ENCODE data around the gene SAE1.

SAE1 gene

DNA sequence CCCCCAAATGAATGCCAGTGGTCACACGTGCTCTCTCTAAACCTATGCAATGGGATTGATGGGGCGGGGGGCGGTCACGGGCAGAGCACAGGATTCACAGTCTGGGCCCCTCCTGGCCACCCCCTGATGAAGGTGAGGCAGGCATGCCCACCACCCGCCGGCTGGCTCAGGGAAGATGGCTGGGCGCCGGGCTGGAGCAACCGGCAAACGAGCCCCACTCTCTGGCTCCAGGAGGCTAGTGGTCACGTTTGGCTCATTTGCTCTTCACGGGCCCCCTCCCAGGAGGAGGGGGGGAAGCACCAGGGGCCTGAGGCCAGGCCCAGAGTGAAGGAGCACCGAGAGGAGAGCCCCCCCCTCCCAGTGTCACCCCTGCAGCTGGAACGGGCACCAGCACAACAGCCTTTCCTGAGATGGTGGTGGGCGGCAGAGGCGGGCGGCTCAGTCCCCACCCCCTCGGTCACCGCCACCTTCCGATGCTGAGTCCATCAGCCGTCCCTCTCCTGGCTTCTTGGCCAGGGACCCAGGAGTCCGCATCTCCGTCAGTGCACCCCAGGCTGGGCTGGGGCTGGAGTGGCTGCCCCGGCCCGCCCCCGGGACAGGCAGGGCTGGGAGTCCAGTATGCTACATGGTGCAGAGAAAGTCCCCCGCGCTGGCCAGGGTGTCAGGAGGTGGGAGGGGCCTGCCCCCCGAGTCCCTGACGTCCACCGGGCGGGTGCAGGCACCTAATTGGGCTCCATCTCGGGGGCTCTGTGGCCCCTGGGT, 90.6 kb downstream of the SAE1 start:
- no peak for DNase-seq (ENCODE audit: low read depth)

DNA sequence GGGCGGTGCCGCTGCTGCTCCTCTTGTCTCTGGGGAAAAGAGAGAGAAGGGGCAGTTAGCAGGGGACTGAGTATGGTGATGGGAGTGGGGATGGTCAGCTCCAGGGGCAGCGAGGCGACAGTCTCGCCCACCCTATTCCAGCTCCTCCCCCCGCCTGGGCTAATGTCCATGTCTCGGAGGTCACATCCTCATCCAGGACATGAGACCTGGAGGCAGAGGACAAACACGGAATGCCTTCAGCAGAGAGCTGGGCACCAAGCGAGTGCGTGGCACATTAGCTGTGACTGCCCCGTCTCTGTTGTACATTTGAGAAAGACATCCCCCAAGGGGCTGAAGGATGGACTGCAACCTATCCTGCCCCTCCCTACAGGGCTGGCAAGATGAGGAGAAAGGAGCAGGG, 91.3 kb downstream of the SAE1 start:
- no peak for DNase-seq (ENCODE audit: low read depth)

DNA sequence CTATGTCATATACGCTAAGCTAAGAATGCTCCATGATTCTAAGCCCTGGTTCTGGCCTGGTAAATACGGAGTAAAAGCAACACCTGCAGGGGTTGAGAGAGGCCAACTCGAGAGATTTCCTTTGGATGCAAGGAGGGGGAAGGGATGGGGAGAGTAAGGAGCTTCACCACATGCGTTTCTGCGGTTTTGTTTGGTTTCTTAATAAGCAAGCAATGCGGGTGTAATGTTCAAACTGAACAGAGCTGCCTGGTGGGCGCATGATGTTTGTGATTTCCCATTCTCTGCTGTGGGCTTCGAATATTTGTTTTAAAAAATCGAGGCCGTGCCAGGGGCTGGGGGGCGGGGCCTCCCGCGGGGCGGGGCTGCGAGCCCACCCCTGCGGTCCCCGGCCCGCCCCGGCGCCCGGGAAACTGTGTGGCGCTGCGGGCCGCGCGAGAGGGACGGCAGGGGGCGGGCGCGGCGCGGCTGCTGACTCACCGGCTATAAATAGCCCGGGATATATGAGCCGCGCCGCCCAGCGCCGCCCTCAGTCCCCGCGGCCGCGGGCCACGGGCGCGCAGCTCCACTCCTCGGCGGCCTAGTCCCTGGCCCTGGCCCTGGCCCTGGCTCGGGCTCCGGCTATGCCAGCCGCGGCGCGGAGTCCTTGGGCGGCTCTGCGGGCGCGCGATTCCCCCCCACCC, 95.3 kb downstream of the SAE1 start:
- DNase-seq (ENCODE audit: low read depth) = peak; percentile 82

DNA sequence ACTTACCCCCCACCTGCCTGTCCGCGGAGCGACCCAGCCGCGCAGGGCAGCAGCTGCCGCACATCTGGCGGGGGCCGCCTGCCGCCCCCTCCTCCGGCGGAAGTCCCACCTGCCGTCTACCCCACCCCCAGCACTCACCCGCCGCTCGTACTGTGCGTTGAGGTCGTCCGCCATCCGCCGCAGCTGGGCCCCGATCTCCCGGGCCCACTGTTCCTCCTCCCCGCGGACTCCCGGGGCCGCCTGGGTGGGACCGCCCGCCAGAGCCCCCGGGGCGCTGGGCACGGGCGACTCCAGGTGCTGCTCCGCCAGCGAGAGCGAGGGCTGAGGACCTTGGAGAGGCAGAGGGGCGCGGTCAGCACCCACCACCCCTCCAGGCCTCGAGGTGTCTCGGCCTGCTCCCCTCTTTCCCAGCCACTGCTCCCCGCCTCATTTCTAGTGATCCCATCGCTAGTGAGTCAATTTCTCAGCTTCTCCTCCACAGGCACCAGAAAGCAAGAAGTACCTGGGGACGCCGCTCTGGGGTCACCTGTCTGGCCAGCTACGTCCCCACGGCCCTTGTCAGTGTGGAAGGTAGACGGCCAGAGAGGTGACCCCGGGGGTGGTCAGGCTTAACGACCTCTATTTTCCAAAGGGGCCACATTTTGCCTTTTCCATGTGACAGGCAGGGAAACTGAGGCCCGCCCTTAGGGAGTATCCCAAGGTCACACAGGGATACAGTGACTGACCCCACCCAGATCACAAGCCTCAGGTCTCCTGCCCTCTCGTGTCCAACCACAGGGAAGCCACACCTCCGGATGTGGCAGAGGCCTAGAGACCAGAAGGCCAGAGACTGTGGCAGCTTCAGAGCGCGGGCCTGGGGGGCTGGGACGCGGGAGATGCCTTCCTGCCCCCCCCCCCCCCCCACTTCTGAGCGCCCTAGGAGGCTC, 96.1 kb downstream of the SAE1 start:
- no peak for DNase-seq (ENCODE audit: low read depth)

DNA sequence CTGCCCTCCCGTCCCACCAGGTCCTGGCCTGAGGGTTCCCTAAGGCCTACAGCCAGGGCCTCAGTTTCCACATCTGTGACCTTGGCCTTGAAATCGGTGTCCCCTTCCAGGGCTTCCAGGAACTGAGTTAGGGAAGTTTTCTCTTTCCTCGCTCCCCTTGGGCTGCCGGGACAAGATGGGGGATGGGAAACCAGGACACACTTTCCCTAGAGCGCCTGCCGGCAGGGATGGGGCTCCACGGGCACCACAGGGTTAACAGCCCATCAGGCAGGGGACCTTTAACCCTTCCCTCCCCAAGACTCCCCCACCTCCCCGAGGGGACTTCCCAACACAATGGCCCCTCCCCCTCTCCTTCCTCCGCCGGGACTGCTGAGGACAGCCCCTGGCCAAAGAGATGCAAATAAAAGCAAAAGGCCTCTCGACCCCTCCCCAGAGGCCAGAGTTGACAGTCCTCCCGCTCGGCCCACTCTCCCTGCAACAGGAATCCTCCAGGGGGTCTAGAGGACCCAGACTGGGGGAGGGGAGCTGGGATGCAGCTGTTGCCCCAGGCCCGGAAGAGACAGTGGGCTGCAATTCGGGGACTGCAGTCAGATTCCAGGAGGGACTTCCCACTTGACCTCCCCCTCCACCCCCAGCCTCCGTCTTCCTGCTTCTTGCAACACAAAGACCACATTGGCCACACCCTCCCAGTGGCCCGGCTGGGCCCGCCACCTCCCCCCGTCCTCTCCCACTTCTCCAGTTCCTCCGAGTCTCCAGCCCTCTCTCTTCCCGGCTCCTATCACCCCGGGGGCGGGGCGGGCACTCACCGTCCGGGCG, 96.9 kb downstream of the SAE1 start:
- no peak for DNase-seq (ENCODE audit: low read depth)

DNA sequence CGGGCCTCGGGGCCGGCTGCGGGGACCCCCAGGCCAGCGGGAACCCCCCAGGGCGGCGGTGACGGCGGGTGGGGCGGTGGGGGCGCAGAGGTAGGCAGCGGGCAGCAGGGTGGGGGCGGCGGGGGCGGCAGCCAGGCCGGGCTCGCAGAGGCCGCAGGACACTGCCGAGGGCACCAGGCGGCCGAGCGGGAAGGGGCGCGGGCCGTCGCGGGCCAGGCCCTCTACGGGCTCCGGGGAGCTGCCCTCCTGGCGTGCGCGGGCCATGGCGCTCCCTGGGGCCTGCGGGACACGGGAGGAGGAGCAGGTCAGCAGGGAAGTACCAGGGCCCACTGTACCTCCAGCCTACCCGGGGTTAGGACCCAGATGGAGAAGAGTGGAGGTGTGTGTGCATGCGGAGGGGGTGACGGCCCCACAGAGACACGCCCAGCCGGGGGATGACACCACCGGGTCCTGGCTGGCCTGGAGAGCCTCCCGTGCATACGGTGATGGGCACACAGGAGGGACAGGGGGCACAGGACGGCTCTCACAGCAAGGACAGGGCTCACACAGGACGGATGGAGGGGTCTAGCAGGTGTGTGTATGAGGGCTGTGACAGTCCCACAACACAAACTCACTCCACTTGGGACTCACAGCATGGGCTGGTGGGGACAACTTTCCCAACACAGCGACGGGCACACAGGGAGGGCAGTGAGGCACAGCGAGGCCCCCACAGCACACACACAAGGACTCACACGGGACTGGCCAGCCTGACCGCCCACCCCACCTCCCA, 97.7 kb downstream of the SAE1 start:
- DNase-seq (ENCODE audit: low read depth) = no peak

DNA sequence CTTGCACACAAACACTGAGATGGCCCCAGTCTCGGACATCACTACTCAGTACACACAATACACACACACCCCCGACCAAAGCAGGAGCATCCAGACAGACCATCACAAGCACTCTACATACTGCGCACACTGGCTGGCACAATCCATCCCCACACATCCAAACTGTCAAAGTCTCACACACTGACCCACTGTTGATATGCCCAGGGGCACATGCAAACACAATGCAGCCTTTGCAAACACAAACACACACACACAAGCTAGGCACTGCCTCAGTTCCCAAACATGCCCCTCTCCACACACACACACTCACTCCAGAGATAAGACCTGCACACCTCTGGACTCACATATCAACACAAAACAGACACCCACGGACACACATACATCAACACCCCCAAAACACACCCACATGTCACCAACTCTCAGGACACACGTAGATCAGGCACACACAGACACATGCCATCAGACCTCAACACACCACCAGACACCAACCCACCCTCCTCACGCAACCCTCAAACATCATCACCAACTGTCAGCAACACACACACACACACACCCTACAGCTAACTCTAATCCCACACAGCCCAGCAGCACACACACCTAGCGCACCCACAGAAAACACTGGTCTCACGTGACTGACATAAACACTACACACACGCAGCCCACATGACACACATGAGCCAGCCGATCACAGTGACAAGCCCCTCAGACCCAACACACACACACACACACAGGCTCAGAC, 98.5 kb downstream of the SAE1 start:
- no peak for DNase-seq (ENCODE audit: low read depth)

DNA sequence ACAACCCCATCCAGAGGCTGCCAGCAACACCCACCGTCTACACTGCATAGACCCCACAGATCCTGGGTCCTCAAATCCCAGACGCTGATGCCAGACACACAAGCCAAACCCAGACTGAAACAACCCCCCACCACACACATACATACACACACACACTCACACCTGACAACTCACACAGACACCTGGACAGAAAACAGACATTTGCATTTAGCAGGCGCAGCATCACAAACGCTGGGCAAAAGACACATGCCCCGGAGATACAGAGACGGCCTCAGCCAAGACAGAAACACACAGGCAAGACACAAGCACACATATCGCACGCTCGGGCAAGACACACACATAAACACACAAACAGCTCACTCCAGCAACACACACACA, 99.0 kb downstream of the SAE1 start:
- no peak for DNase-seq (ENCODE audit: low read depth)

DNA sequence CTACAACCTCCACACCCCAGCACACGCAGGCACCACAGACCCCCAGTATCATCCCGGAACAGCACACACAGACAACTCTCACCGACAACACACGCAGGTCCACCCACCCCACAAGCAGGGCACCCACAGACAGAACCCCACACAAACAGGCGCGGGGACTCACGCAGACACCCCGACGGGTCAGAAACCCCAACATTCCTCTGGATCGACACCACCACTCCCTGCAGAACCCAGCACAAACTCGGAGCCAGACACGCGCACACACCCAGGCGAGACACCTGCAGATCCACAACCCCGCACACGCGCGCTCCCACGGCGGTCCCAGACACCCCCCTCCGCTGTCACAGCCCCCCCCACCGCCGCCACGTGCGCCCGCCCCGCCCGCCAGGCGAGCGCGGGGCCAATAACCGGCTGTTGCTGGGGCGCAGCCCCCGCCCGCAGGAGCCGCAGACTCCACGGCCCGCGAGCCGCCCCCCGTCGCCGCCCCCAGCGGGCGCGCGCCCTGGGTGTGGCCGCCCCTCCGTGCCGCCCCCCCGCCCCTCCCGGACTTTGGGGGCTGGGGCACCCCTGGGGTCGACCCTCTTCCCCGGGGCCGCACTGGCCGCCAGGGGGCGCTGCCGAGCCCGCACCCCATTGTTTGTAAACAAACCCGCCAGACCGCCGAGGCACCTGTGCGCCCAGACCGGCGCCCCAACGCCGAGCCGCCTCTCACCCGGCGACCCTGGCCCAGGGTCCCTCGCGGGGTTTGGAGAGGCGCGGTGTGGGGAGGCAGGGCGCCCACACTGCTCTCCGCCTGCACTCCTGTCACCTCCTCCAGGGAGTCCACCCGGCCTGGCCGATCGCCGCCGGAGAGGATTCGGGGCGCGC, 99.7 kb downstream of the SAE1 start:
- DNase-seq (ENCODE audit: low read depth) = peak; percentile 75

DNA sequence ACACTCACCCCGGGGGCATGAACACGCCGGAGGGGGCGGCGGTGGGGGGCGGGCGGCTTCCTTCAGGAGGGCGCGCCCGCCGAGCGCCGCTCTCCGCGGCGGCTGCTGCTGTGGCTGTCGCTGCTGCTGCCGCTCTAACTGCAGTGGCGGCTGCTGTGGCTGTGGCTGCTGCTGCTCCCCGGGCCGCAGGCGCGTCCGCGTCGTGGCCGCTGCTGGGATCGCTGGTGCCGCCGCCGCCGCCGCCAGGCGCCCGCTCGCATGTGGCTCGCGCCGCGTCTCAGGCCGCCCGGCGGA, 100.2 kb downstream of the SAE1 start, which contains the start of gene BBC3:
Gene BBC3, minus strand, starts transcription at position 279 of the 294 bp plus-strand sequence. CDS start 2,768 bp downstream, outside the sequence.
- no peak for DNase-seq (ENCODE audit: low read depth)

DNA sequence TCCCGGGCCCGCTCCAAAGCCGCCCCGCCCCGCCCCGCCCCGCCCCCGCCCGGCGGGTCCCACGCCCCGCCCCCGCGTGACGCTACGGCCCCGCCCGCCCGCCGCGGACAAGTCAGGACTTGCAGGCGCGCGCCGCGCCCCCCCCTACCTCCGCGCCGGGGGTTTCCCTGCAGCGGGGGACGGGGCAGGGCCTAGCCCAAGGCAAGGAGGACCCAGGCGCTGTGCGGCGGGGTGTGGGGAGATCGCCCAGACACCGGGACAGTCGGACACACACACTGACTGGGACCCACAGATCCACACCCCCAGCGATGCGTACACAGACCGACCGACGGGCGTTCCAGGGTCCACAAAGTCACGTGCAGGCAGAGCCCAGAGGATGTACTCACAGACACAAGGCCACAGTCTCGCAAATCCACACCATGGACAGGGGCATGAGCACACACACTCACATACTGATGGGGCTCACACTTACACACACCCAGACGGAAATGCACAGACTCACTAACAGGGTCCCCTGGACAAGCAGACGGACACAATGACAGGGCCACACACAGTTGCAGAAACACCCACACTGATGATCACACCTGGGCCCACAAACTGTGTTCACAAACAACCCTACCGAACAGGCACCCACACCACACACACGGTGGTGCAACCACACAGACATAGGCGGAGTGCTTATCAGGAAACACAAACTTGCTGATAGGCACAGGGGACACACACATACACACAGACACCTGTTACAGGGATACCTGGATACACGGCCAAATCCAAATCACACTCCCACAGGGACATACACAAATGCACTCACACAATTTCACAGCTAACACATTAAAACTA, 100.8 kb downstream of the SAE1 start:
- peak; percentile 86 for DNase-seq (ENCODE audit: low read depth)

DNA sequence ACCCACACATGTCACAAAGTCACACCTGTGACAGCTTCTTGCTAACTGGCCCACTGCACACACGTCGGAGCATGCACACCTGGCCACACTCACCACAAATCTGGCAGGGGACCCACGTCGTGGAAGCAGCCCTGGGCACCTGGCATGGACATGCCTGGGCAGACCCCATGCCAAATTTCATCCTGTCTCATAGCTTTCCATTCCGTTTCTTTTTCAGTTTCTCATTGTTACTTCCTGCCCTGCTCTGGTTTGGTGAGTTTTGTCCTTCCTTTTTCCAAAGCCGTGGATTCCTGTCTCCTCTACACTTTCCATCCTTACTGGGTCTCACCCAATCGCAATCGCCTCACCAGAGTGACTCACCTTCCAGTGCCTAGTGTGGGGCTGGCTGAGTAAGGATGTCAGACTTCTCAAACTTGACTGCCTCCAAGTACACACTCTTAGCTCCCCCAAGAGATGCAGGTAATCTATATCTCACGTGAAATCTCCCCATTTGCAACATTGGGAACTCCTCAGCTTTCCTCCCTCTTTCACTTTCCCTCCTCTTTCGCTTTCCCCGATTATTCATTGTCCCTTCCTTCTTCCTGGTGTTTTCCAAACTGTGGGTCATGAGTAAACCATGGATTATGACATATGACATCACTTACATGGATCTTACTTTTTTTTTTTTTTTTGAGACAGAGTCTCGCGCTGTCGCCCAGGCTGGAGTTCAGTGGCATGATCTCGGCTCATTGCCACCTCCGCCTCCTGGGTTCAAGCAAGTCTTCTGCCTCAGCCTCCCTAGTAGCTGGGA, 102.0 kb downstream of the SAE1 start:
- DNase-seq (ENCODE audit: low read depth) = no peak

DNA sequence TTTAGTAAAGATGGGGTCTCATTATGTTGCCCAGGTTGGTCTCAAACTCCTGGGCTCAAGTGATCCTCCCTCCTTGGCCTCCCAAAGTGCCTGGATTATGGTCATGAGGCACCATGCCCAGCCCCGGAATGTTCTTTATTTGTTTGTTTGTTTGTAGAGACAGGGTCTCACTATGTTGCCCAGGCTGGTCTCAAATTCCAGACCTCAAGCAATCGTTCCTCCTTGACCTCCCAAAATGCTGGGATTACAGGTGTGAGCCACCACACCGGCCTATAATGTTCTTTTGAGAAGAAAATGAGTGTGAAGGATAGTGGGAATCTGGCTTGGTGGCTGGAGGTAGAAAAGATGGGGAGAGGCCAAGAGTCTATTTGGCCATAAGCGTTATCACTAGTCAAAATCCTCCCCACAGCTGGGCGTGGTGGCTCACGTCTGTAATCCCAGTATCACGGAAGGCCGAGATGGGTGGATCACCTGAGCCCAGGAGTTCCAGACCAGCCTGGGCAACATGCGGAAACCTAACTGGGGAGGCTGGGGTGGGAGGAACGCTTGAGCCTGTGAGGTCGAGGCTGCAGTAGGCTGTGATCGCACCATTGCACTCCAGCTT, 105.5 kb downstream of the SAE1 start:
- DNase-seq (ENCODE audit: low read depth) = no peak

DNA sequence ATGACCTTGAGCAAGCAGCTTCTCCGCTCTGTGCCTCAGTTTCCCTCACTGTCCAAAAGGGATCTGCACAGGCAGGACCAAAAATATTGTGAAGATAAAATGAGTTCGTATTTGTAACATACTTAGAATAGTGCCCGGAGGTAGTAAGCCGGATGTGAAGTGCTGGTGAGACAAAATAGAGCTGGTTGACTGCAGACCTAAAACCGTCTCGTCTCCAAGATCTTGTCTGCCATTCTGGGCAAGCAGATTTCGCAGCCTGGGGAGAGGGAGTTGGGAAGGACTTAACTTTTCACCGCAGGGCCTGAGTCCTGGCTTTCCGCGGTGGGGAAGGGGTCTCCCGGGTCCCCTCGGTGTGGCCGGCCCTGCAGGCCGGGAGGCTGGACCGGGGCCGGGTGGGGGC, 108.5 kb downstream of the SAE1 start:
- DNase-seq (ENCODE audit: low read depth) = no peak

DNA sequence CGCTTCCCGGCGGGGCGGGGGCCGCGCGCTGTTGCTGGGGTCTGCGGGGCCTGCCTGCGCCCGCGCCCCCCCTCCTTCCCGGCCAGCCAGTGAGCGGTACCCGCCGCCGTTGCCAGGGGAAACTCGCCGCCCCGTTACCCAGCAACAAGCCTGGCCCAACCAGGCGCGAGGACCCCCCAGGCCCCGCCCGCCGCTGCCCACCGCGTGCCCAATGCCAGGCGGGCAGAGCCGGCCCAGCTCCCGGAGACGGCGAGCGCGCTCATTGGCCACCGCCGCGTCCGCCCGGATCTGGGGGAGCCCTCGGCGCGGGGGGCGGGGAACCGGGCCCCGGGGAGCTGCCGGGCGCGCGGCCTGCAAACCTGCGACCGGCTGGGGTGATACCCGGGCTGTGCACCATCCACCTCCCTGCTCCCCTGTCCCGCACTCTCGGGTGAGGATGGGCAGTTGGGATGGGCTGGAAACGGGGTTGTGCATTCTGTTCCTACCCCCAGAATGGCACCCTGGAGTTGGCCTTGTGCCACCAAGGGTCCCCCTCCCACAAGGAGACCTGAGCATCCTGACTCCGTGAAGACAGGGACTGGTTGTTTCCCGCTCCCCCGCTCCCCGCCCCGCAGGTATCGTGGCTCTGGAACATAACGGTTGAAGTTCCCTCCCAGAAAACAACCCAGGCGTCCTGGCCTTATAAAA, 109.1 kb downstream of the SAE1 start:
- no peak for DNase-seq (ENCODE audit: low read depth)

DNA sequence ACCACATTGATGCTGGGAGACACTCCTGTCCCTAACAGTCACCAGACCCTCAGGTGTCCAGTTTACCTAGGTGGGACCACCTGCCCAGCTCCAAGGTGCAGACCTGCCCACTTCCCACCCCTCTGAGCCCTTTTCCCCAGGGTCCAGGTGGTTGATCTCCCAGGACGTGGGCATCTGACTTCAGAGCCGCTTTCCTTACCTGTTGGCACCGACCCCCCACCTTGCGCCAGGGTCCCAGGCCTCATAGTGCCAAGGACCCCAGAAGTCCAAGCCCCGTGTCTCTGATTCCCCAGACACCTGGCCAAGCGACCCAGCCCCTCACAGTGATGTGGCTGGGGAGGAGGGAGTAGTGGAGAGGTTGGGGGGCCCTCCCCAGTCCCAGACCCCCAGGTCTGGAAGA, 109.9 kb downstream of the SAE1 start:
- no peak for DNase-seq (ENCODE audit: low read depth)

All from activated T-cell treated with anti-CD3 and anti-CD28 coated beads for 48 hours (primary cell).